Subcutaneous adipose tissue (tissue), 4 donors: ENCODE results near the gene TMPRSS2. TPM values are rescaled to one million over a fixed set of nuclear protein-coding genes. Genes with fewer than 3 reads are reported as not detected.

ENCODE experiments used
- total RNA-seq, 4 donors: library from RNA; depleted of rRNA; stranded (reverse); fragments of >200 nt; gene quantifications; one replicate each; pipeline ENCODE4 v1.1.0, GENCODE V29; 2016
- TF ChIP-seq, protein P1 (sequence below): fragments of 450-650 bp; IDR thresholded peaks from one replicate; pipeline ENCODE4 v1.5.1; 2016; ENCODE audit warnings: low read depth, mild to moderate bottlenecking, control low read depth, antibody characterized with exemption, moderate library complexity

TMPRSS2 gene
- total RNA-seq, 4 donors from 2014 or later, result 0.19 to 1.5 TPM; not detected in 2

GRCh38 chr21:41490330-41490729, 17.6 kb downstream of the TMPRSS2 start:
- TF ChIP-seq, protein P1, sequence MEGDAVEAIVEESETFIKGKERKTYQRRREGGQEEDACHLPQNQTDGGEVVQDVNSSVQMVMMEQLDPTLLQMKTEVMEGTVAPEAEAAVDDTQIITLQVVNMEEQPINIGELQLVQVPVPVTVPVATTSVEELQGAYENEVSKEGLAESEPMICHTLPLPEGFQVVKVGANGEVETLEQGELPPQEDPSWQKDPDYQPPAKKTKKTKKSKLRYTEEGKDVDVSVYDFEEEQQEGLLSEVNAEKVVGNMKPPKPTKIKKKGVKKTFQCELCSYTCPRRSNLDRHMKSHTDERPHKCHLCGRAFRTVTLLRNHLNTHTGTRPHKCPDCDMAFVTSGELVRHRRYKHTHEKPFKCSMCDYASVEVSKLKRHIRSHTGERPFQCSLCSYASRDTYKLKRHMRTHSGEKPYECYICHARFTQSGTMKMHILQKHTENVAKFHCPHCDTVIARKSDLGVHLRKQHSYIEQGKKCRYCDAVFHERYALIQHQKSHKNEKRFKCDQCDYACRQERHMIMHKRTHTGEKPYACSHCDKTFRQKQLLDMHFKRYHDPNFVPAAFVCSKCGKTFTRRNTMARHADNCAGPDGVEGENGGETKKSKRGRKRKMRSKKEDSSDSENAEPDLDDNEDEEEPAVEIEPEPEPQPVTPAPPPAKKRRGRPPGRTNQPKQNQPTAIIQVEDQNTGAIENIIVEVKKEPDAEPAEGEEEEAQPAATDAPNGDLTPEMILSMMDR, result no peak

- TF ChIP-seq, protein P1, result no peak
These were observed 18.6 kb downstream of the TMPRSS2 start for GRCh38 chr21:41489329-41489728.

DNA sequence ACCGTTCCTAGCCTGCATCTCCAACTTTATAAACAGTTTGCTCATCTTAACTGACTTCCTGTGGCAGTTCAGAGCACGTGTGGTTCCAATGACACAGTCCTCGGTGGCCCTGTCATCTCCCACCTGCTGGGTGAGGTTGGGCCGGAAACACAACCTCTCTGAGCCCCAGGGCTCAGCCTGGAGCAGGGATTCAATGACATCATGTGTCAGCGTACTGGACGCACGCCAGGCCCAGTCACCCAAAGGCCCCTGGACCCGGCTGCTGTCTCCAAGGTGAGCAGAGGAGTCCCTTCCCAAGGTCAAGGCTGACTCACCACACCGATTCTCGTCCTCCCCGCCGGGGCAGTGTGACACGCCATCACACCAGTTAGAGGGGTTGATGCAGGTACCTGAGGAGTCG, 19.9 kb downstream of the TMPRSS2 start:
- TF ChIP-seq, protein P1, result no peak

DNA sequence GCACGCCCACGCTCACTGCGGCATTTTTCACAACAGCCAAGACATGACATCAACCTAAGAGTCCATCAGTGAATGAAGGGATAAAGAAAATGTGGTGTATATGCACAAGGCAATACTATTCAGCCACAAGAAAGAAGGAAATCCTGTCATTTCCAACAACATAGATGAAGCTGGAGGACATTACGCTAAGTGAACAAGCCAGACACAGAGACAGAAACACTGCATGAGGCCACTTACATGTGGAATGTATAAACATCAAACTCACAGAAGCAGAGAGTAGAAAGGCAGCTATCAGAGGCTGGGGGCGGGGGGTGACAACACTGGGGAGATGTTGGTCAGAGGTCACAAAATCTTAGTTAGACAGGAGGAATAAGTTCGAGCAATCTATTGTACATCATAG, 20.9 kb downstream of the TMPRSS2 start:
- TF ChIP-seq, protein P1, result no peak

DNA sequence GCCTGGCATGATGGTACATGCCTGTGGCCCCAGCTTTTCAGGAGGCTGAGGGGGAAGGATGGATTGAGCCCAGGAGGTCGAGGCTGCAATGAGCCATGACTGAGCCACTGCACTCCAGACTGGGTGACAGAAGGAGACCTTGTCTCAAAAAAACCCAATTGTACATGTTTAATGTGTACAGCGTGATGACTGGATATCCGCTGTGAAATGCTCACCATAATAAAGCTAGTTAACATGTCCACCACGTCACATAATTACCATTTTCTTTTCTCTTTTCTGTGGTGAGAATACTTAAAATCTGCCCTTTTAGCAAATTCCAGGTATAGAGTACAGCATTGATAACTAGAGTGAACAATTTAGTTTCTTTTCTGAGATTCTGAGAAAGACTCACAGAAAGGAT, 24.0 kb downstream of the TMPRSS2 start:
- TF ChIP-seq, protein P1, result no peak

- TF ChIP-seq, protein P1, result no peak
These were observed 24.5 kb downstream of the TMPRSS2 start for GRCh38 chr21:41483415-41483814.

DNA sequence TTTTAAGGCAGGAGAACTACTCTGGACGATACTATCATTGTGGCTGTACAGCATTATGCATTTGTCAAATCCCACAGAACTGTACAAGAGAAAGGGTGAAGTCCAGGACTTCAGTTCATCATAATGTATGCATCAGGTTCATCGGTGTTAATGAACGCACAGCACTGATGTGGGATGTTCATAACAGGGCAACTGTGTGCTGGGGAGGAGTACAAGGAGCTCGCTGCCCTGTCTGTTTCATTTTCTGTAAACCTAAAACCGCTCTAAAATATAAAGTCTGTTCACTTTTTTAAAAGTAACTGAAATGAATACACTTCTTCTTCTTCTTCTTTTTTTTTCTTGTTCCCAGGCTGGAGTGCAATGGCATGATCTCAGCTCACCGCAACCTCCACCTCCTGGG, 25.0 kb downstream of the TMPRSS2 start:
- TF ChIP-seq, protein P1, result no peak
